ENCODE results near the gene KCNJ8. TPM values are rescaled to one million over a fixed set of nuclear protein-coding genes. Genes with fewer than 3 reads are reported as not detected.

The KCNJ8 gene
- total and polyA plus RNA-seq, 2 of the 8 experiments (the other 6 are each of a cell fraction or from before 2014, with no cell fraction given), result 0.48 to 1.4 TPM

DNA sequence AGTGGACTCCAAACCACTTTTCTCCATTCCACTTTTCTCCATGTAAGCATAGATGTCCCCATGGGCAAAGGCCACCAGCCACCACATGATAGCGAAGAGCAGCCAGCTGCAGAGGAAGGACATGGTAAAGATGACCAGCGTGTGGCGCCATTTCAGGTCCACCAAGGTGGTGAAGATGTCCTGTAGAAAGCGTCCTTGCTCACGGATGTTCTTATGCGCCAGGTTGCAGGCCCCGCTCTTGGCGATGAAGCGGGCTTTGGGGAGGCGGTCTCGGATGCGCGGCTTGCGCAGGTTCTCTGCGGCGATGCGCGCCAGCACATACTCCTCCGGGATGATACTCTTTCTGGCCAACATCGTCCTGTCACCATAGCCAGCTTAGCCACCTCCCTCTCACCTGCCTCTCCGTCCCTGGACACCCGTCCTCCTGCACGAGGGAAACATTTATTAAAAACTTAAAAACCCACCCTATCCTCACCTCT is 1.2 kb downstream of the KCNJ8 start (continued):
- peak; percentile 20; the same call in 1 of the 2 replicates for TF ChIP-seq TEAD4 (IDR thresholded peaks at IDR 0.05; ENCODE audit: low read depth, low read length)
- no peak for TF ChIP-seq SIRT6 (IDR thresholded peaks at IDR 0.05; ENCODE audit: low read length)
- no peak for TF ChIP-seq BRCA1 (IDR thresholded peaks at IDR 0.05; ENCODE audit: low read depth, low read length)
- TF ChIP-seq POLR2A (IDR thresholded peaks at IDR 0.05; ENCODE audit: control extremely low read depth in 1 of 2, low read depth in 2 of 2, low read length in 2 of 2), result no peak
- peak; percentile 68 for TF ChIP-seq YY1 (IDR thresholded peaks at IDR 0.05; ENCODE audit: low read depth, low read length)
- TF ChIP-seq KDM5A (IDR thresholded peaks at IDR 0.05; ENCODE audit: low read length), result no peak
- TF ChIP-seq HDAC2 (IDR thresholded peaks at IDR 0.05; ENCODE audit: borderline replicate concordance in 1 of 2, low read depth in 2 of 2, low read length in 2 of 2), result 0 out of 4 replicates have a peak, but pooled peaks of 1 of the 2 experiments have one; percentile 6
- TF ChIP-seq, protein P1, sequence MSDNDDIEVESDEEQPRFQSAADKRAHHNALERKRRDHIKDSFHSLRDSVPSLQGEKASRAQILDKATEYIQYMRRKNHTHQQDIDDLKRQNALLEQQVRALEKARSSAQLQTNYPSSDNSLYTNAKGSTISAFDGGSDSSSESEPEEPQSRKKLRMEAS (IDR thresholded peaks at IDR 0.05), result 0 out of 2 replicates have a peak, but pooled peaks have one; percentile 17
